NCI-H2107 treated with DMSO at 0.1 percent for 48 hours (cell line): ENCODE results near the gene ACACA.
"Not testable (repeated sequence)": the region's sequence is repeated elsewhere in the genome, so short reads cannot be mapped to it uniquely, and the experiment has no call there.

Source experiments
- DNase-seq: peaks from one replicate; lab custom pipeline; 2025; ENCODE audit not compliant: unreplicated experiment; lab: John Stamatoyannopoulos, UW

ACACA gene

GRCh38 chr17:37406635-37407461 lies at the start of gene ACACA, which contains the start of gene TADA2A:
Gene ACACA, minus strand, starts transcription at chr17:37406836. Its CDS starts 537 bp downstream, at chr17:37406299.
Gene TADA2A, plus strand, starts transcription at chr17:37406886. Its CDS starts 4,480 bp downstream, at chr17:37411366.
- peak; percentile 48 for DNase-seq

GRCh38 chr17:37450112-37450511 lies 43.5 kb upstream of the ACACA start:
- DNase-seq = no peak

- DNase-seq = no peak
Measured at GRCh38 chr17:37447641-37448040, 41.0 kb upstream of the ACACA start.

- peak; percentile 67 for DNase-seq
Measured at GRCh38 chr17:37446027-37446426, 39.4 kb upstream of the ACACA start.

GRCh38 chr17:37441369-37442014 lies 34.9 kb upstream of the ACACA start:
- DNase-seq = not testable (repeated sequence)

GRCh38 chr17:37440424-37440823 lies 33.8 kb upstream of the ACACA start:
- no peak for DNase-seq

- DNase-seq = no peak
Measured at GRCh38 chr17:37438141-37438540, 31.5 kb upstream of the ACACA start.

- no peak for DNase-seq
Measured at GRCh38 chr17:37432671-37433070, 26.0 kb upstream of the ACACA start.

GRCh38 chr17:37430051-37430627 lies 23.5 kb upstream of the ACACA start:
- DNase-seq = no peak

- no peak for DNase-seq
Measured at GRCh38 chr17:37429453-37429852, 22.8 kb upstream of the ACACA start.

GRCh38 chr17:37429039-37429438 lies 22.4 kb upstream of the ACACA start:
- DNase-seq = no peak

GRCh38 chr17:37425268-37425667 lies 18.6 kb upstream of the ACACA start:
- no peak for DNase-seq

- DNase-seq = no peak
Measured at GRCh38 chr17:37422971-37423625, 16.5 kb upstream of the ACACA start.

- no peak for DNase-seq
Measured at GRCh38 chr17:37417852-37418251, 11.2 kb upstream of the ACACA start.

- DNase-seq = no peak
Measured at GRCh38 chr17:37413875-37414519, 7.4 kb upstream of the ACACA start.

GRCh38 chr17:37410357-37410756 lies 3.7 kb upstream of the ACACA start:
- no peak for DNase-seq

GRCh38 chr17:37408145-37408479 lies 1.5 kb upstream of the ACACA start:
- not testable (repeated sequence) for DNase-seq

GRCh38 chr17:37405955-37406634 lies 541 bp downstream of the ACACA start:
- DNase-seq = no peak

- DNase-seq = not testable (repeated sequence)
Measured at GRCh38 chr17:37405522-37405921, 1.1 kb downstream of the ACACA start.

- no peak for DNase-seq
Measured at GRCh38 chr17:37400505-37400904, 6.1 kb downstream of the ACACA start.
